GM18526 (cell line): ENCODE measurements around the gene ANLN.

Experiments
- POLR2A ChIP-seq: IDR thresholded peaks from 3 replicates; pipeline ENCODE4 v1.6.1; 2011; ENCODE audit not compliant: insufficient read length; ENCODE audit errors: extremely low read depth

Gene ANLN

GRCh38 chr7:36469236-36469635 lies 79.6 kb downstream of the ANLN start:
- no peak for TF ChIP-seq POLR2A

GRCh38 chr7:36472141-36472729 lies 82.6 kb downstream of the ANLN start:
- no peak for TF ChIP-seq POLR2A

GRCh38 chr7:36473454-36474282 lies 84.0 kb downstream of the ANLN start:
- no peak for TF ChIP-seq POLR2A

DNA sequence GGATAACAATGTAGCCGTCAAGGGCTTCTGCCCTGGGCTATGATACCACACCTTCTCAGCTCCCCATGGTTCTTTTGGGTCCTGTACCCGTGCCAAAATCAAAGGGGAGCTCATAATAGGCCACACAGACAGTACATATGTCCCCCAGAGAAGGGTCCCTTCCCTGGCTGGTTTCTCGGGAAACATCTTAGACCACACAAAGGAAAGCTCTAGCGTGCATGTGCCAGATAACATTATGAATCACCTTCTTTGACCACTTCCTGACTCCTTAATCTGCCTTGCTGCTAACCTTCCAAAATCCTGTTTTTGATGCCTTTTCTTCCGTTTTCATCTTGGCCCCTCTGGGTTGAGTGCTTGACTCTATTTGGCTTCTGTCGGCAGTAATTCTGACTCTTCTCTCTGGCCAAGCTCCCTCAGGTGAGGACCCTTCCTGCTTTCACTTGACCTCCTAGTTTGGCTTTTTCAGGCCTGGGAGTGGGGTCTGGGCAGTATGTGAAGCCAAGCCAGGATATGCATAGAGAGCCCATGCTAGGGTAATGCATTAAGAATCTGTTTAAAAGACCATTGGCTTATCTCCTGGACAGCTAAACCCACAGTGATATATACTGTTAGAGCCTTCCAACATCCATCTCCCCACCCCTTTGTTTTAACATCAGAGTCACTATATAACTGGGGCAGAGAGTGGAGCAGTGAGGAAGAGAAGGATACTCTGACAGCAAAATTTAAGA lies 84.8 kb downstream of the ANLN start:
- no peak for TF ChIP-seq POLR2A

DNA sequence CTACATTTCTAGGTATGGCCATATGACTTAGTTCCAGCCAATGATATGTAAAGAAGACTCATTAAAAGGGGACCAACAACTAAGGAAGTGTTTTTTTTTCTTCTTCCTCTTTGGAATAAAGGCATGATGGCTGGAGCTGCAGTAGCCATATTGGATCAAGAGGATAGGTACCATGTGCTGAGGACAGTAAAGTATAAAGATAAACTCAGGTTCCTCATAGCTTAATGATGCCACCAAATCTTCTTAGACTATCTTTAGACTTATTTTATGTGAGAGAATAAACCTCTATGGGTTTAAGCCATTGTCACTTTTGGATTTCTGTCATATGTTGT lies 85.3 kb downstream of the ANLN start:
- TF ChIP-seq POLR2A: no peak

GRCh38 chr7:36475381-36475780 lies 85.7 kb downstream of the ANLN start:
- TF ChIP-seq POLR2A: no peak

DNA sequence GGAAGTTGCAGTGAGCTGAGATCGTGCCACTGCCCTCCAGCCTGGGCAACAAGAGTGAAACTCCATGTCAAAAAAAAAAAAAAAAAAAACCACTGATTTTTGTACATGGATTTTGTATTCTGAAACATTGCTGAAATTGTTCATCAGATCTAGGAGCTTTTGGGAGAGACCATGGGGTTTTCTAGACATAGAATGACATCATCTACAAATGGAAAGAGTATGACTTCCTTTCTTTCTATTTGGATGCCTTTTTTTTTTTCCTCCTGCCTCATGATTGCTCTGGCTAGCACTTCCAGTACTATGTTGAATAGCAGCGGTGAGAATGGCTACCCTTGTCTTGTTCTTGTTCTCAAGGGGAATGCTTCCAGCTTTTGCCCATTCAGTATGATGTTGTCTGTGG lies 89.1 kb downstream of the ANLN start:
- TF ChIP-seq POLR2A: no peak

GRCh38 chr7:36484265-36484664 lies 94.6 kb downstream of the ANLN start:
- no peak for TF ChIP-seq POLR2A

- no peak for TF ChIP-seq POLR2A
Observed at GRCh38 chr7:36486336-36486735, 96.7 kb downstream of the ANLN start.

DNA sequence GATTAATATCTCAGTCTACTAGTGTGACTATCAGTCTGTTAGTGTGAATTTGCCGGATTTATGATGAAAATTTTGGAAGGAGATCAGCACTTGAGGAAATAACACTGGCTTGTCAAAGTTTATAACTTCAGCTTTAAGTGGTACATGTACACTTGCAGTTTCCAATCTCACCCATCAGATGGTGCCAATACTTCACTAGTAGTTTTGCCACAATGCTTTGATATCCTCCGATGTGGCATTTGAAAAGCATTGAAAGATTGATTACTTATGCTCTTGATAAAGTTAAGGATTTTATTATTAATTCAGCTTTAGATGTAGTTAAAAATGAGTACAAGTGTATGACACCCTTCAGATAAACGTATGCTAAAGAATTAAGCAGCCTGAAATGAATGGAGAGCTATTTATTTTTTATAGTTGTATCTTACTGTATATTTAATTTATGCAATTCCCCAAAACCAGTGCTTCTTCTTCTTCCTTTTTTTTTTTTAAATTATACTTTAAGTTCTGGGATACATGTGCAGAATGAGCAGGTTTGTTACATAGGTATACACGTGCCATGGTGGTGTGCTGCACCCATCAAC lies 98.2 kb downstream of the ANLN start:
- TF ChIP-seq POLR2A: no peak

DNA sequence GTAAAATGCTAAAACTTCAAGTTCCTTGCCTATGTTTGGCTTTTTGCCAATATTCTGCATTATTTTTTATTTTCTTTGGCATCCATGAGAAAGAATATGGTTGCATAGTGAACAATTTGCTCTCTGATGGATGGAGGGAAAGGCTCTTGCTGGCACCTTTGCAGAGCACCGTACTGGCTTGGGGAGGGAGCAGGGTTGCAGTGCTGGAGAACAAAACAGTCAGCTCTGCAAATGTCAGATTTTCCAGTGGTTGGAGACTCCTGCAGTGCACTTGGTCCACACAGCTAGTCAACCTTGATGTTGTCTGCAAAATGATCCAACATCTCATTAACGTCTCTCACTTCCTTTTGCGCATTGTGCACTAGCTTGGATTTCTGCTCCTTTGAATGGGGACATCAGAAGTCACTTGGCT lies 100.8 kb downstream of the ANLN start:
- no peak for TF ChIP-seq POLR2A

- TF ChIP-seq POLR2A: no peak
Observed at GRCh38 chr7:36491317-36491716, 101.7 kb downstream of the ANLN start.

DNA sequence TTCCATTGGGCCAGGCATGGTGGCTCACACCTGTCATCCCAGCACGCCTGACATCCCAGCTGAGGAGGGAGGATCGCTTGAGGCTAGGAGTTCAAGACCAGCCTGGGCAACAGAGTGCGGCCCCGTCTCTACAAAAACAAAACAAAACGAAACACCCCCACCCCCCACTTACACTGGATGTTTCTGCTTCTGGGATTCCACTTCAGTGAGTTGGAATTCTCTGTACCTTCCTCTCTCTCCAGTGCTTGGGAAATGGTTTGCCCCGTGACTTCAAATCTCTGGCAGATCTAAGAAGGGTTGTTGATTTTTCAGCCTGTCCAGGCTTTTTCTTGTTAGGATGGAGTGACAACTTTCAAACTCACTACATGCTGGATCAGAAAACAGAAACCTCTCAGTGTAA lies 106.9 kb downstream of the ANLN start:
- TF ChIP-seq POLR2A: no peak

GRCh38 chr7:36497775-36498174 lies 108.1 kb downstream of the ANLN start:
- TF ChIP-seq POLR2A: no peak
